ENCODE measurements around the gene SPEF1. TPM values are rescaled to one million over a fixed set of nuclear protein-coding genes. Genes with fewer than 3 reads are reported as not detected.

The SPEF1 gene
- total and polyA plus RNA-seq, 2 of the 13 experiments (the other 11 are each of a cell fraction or from before 2014, with no cell fraction given), result 0.11 to 0.27 TPM

- peak; percentile 10 to 41; a peak in 3 of 4 replicates for TF ChIP-seq NR2F1 (CRISPR knock-in tag; IDR thresholded peaks at IDR 0.05)
- TF ChIP-seq ZNF687 (CRISPR knock-in tag; IDR thresholded peaks at IDR 0.05), result peak; percentile 98
- TF ChIP-seq ZIK1 (CRISPR knock-in tag; IDR thresholded peaks at IDR 0.05; ENCODE audit: borderline replicate concordance, low read depth), result peak; percentile 81
- no peak for TF ChIP-seq ZNF17 (CRISPR knock-in tag; IDR thresholded peaks at IDR 0.05)
- TF ChIP-seq ZNF180 (CRISPR knock-in tag; IDR thresholded peaks at IDR 0.05; ENCODE audit: borderline replicate concordance, low read depth), result 0 out of 2 replicates have a peak, but pooled peaks have one; percentile 28
- TF ChIP-seq ZSCAN9 (CRISPR knock-in tag; IDR thresholded peaks at IDR 0.05; ENCODE audit: borderline replicate concordance), result peak; percentile 89; the same call in 1 of the 2 replicates
- peak; percentile 67; the same call in 1 of the 2 replicates for TF ChIP-seq KDM1A (CRISPR knock-in tag; IDR thresholded peaks at IDR 0.05)
- TF ChIP-seq TBX2 (CRISPR knock-in tag; IDR thresholded peaks at IDR 0.05; ENCODE audit: borderline replicate concordance), result peak; percentile 92
- TF ChIP-seq NFE2L1 (CRISPR knock-in tag; IDR thresholded peaks at IDR 0.05; ENCODE audit: borderline replicate concordance), result no peak
- TF ChIP-seq ZNF44 (CRISPR knock-in tag; IDR thresholded peaks at IDR 0.05), result peak; percentile 72
- no peak for TF ChIP-seq ZBTB37 (CRISPR knock-in tag; IDR thresholded peaks at IDR 0.05)
- no peak for TF ChIP-seq ZNF616 (CRISPR knock-in tag; IDR thresholded peaks at IDR 0.05; ENCODE audit: low read depth)
- peak; percentile 51 for TF ChIP-seq PATZ1 (CRISPR knock-in tag; IDR thresholded peaks at IDR 0.05)
- TF ChIP-seq ZNF670 (CRISPR knock-in tag; IDR thresholded peaks at IDR 0.05; ENCODE audit: borderline replicate concordance), result peak; percentile 80; the same call in 1 of the 2 replicates
- TF ChIP-seq ZNF703 (CRISPR knock-in tag; IDR thresholded peaks at IDR 0.05; ENCODE audit: borderline replicate concordance), result no peak
- TF ChIP-seq ATF5 (CRISPR knock-in tag; IDR thresholded peaks at IDR 0.05; ENCODE audit: low read depth), result peak; percentile 79
- no peak for TF ChIP-seq ZFP62 (CRISPR knock-in tag; IDR thresholded peaks at IDR 0.05)
- TF ChIP-seq ZNF10 (CRISPR knock-in tag; IDR thresholded peaks at IDR 0.05; ENCODE audit: borderline replicate concordance, low read depth), result no peak
- no peak for TF ChIP-seq ZSCAN22 (CRISPR knock-in tag; IDR thresholded peaks at IDR 0.05)
- TF ChIP-seq ZNF660 (CRISPR knock-in tag; IDR thresholded peaks at IDR 0.05; ENCODE audit: borderline replicate concordance, low read depth), result peak; percentile 96
Observed at GRCh38 chr20:3767427-3768341, 13.6 kb downstream of the SPEF1 start, which contains the start of gene ADISSP (continued).
